ENCODE results near the gene SMYD3.

- no peak for TF ChIP-seq CTCF (IDR thresholded peaks at IDR 0.05)
- no peak for TF ChIP-seq POLR2A (IDR thresholded peaks at IDR 0.05)
Measured at GRCh38 chr1:246162560-246162959, 344.5 kb downstream of the SMYD3 start.

Data from heart left ventricle (tissue), 13 donors.